SK-N-SH (cell line): Measurements from ENCODE around the gene MLLT1.

ENCODE experiments used
- CHD2 ChIP-seq: fragments of 150-350 bp; IDR thresholded peaks from 2 replicates; pipeline ENCODE4 v1.6.1; 2018; ENCODE audit warnings: low read length; ENCODE audit not compliant: partially characterized antibody
- CTCF ChIP-seq: fragments of 200-600 bp; sonication (generic); IDR thresholded peaks from 2 replicates; pipeline ENCODE4 v1.6.1; 2017; ENCODE audit warnings: antibody characterized with exemption, mild to moderate bottlenecking, moderate library complexity
- EP300 ChIP-seq, 2 experiments: IDR thresholded peaks; 2 replicates each; pipeline versions ENCODE4 v1.4.0 to v1.6.1; 2012; ENCODE audit warnings: borderline replicate concordance in 1 of 2, low read depth in 1 of 2, low read length in 1 of 2
- EZH2phosphoT487 ChIP-seq: fragments of 200-600 bp; sonication (generic); IDR thresholded peaks from 2 replicates; pipeline ENCODE4 v1.6.1; 2017; ENCODE audit warnings: low read depth, mixed run types, mild to moderate bottlenecking, antibody characterized with exemption, moderate library complexity, borderline replicate concordance
- MAX ChIP-seq: IDR thresholded peaks from 2 replicates; pipeline ENCODE4 v1.4.0; 2012; ENCODE audit warnings: low read depth
- MXI1 ChIP-seq: IDR thresholded peaks from 2 replicates; pipeline ENCODE4 v1.6.1; 2012; ENCODE audit warnings: mild to moderate bottlenecking, low read depth, low read length, improper control_type of control experiment
- RFX5 ChIP-seq: IDR thresholded peaks from 2 replicates; pipeline ENCODE4 v1.6.1; 2012; ENCODE audit warnings: mild to moderate bottlenecking, improper control_type of control experiment, low read length
- SIN3A ChIP-seq: IDR thresholded peaks from 2 replicates; pipeline ENCODE4 v1.6.1; 2012; ENCODE audit warnings: low read depth, mild to moderate bottlenecking, low read length, moderate library complexity, borderline replicate concordance
- TAF1 ChIP-seq: IDR thresholded peaks from 2 replicates; pipeline ENCODE4 v1.6.1; 2012; ENCODE audit warnings: low read depth, mild to moderate bottlenecking, low read length, moderate library complexity, borderline replicate concordance

GRCh38 chr19:6279620-6279930, 200 bp downstream of the MLLT1 start:
- TF ChIP-seq CHD2, result no peak
- TF ChIP-seq CTCF, result no peak
- no peak for TF ChIP-seq EZH2phosphoT487
- TF ChIP-seq RFX5, result no peak
- no peak for TF ChIP-seq MXI1
- no peak for TF ChIP-seq EP300 (IDR thresholded peaks at IDR 0.05; ENCODE audit: borderline replicate concordance in 1 of 2, low read depth in 1 of 2, low read length in 1 of 2)
- no peak for TF ChIP-seq SIN3A
- no peak for TF ChIP-seq TAF1
- no peak for TF ChIP-seq MAX
